DND-41 (cell line): ENCODE measurements around the gene SULT2B1.
"Not testable (repeated sequence)": the region's sequence is repeated elsewhere in the genome, so short reads cannot be mapped to it uniquely, and the experiment has no call there.

Experiments used
- ATAC-seq: fragments of 200-7000 bp; cut with Tn5 transposase; 3 replicates; pipeline ENCODE4 v1.9.1; 2021; ENCODE audit warnings: low read depth; ENCODE audit not compliant: insufficient read depth
- DNase-seq: peaks from one replicate; pipeline ENCODE4 v3.0.0-alpha.2; 2020
- H2AFZ ChIP-seq: 2 replicates; pipeline ENCODE4 v1.6.0; 2012; ENCODE audit warnings: low read depth, low read length
- H3K27ac ChIP-seq: 2 replicates; pipeline ENCODE4 v1.5.1; 2012; ENCODE audit warnings: low read length, inconsistent platforms
- H3K27me3 ChIP-seq: fragments of 200-600 bp; sonication (generic); 2 replicates; pipeline ENCODE4 v1.6.0; 2012; ENCODE audit warnings: low read length, mild to moderate bottlenecking, inconsistent platforms; ENCODE audit not compliant: insufficient read depth, poor library complexity
- H3K36me3 ChIP-seq: 2 replicates; pipeline ENCODE4 v1.5.1; 2012; ENCODE audit warnings: low read length, inconsistent platforms; ENCODE audit not compliant: insufficient read depth
- H3K4me1 ChIP-seq: 2 replicates; pipeline ENCODE4 v1.5.1; 2012; ENCODE audit warnings: mild to moderate bottlenecking, low read length; ENCODE audit not compliant: insufficient read depth
- H3K4me2 ChIP-seq: 2 replicates; pipeline ENCODE4 v1.6.0; 2012; ENCODE audit warnings: mild to moderate bottlenecking, moderate library complexity, low read length, inconsistent platforms; ENCODE audit not compliant: insufficient read depth
- H3K4me3 ChIP-seq, 2 experiments: fragments of 200-600 bp in 1 of 2; shearing (Covaris generic) in 1 of 2; 2 replicates each; pipeline ENCODE4 v1.5.1; 2012 to 2016; ENCODE audit warnings: inconsistent platforms in 2 of 2, low read length in 2 of 2, mild to moderate bottlenecking in 2 of 2, low read depth in 1 of 2, moderate library complexity in 1 of 2
- H3K79me2 ChIP-seq: 2 replicates; pipeline ENCODE4 v1.6.0; 2012; ENCODE audit warnings: low read length, inconsistent platforms; ENCODE audit not compliant: insufficient read depth
- H3K9ac ChIP-seq: 2 replicates; pipeline ENCODE4 v1.6.0; 2012; ENCODE audit warnings: low read depth, mild to moderate bottlenecking, inconsistent platforms, low read length, moderate library complexity
- H3K9me3 ChIP-seq: 2 replicates; pipeline ENCODE4 v1.5.1; 2012; ENCODE audit warnings: low read length, moderate library complexity, mild to moderate bottlenecking, inconsistent platforms; ENCODE audit not compliant: insufficient read depth, severe bottlenecking
- H4K20me1 ChIP-seq: 2 replicates; pipeline ENCODE4 v1.6.0; 2012; ENCODE audit warnings: low read length; ENCODE audit not compliant: insufficient read depth
- CTCF ChIP-seq: IDR thresholded peaks from 2 replicates; pipeline ENCODE4 v1.5.1; 2012; ENCODE audit warnings: borderline replicate concordance, low read length, moderate library complexity, mild to moderate bottlenecking; ENCODE audit not compliant: poor library complexity, severe bottlenecking; ENCODE audit errors: extremely low read depth
- EZH2 ChIP-seq: IDR thresholded peaks from 3 replicates; pipeline ENCODE4 v1.6.1; 2012; ENCODE audit warnings: borderline replicate concordance, low read depth, mild to moderate bottlenecking, moderate library complexity, low read length, inconsistent platforms; ENCODE audit not compliant: severe bottlenecking

SULT2B1 gene

GRCh38 chr19:48537541-48537940 is 14.4 kb upstream of the SULT2B1 start:
- Histone ChIP-seq H3K79me2 (no peaks in the 10 kb centered on the region), H3K27ac (no peak overlapping the region), H3K9me3 (no peaks in the 10 kb centered on the region), H2AFZ (no peak overlapping the region), H3K4me3 (no peak overlapping the region), H3K27me3 (no peaks in the 10 kb centered on the region), H3K4me1 (no peaks in the 10 kb centered on the region), H4K20me1 (no peaks in the 10 kb centered on the region), H3K4me2 (no peak overlapping the region), H3K36me3 (no peaks in the 10 kb centered on the region), H3K9ac (no peak overlapping the region)
- ATAC-seq (no peak), DNase-seq (no peak)
- TF ChIP-seq EZH2 (no peak), CTCF (no peak)

- not testable (repeated sequence) for H3K79me2 ChIP-seq, H3K4me1 ChIP-seq, H3K9me3 ChIP-seq, DNase-seq, H3K4me3 ChIP-seq, H3K27ac ChIP-seq, H2AFZ ChIP-seq, H3K27me3 ChIP-seq, H3K9ac ChIP-seq, H4K20me1 ChIP-seq, ATAC-seq, H3K4me2 ChIP-seq, H3K36me3 ChIP-seq
Measured at GRCh38 chr19:48538057-48538456, 13.9 kb upstream of the SULT2B1 start.

GRCh38 chr19:48539503-48540096 is 12.4 kb upstream of the SULT2B1 start:
- Histone ChIP-seq H3K27ac (no peak overlapping the region), H3K4me3 (no peak overlapping the region), H3K4me2 (no peak overlapping the region), H3K9ac (no peak overlapping the region), H2AFZ (no peak overlapping the region), H3K27me3 (no peaks in the 10 kb centered on the region), H4K20me1 (no peaks in the 10 kb centered on the region), H3K79me2 (no peaks in the 10 kb centered on the region), H3K4me1 (no peaks in the 10 kb centered on the region), H3K36me3 (no peaks in the 10 kb centered on the region), H3K9me3 (no peaks in the 10 kb centered on the region)
- no peak for DNase-seq
- no peak for ATAC-seq
- no peak for TF ChIP-seq CTCF
- no peak for TF ChIP-seq EZH2

GRCh38 chr19:48540110-48540509 is 11.9 kb upstream of the SULT2B1 start:
- no peak overlapping the region for H2AFZ ChIP-seq
- H4K20me1 ChIP-seq, result no peaks in the 10 kb centered on the region
- H3K9me3 ChIP-seq, result no peaks in the 10 kb centered on the region
- H3K36me3 ChIP-seq, result no peaks in the 10 kb centered on the region
- no peak overlapping the region for H3K27ac ChIP-seq
- no peak for TF ChIP-seq EZH2
- no peaks in the 10 kb centered on the region for H3K27me3 ChIP-seq
- H3K79me2 ChIP-seq, result no peaks in the 10 kb centered on the region
- no peaks in the 10 kb centered on the region for H3K4me1 ChIP-seq
- DNase-seq (no peak), ATAC-seq (no peak)
- no peak overlapping the region for H3K9ac ChIP-seq
- no peak overlapping the region for H3K4me2 ChIP-seq
- H3K4me3 ChIP-seq, result no peak overlapping the region
